ENCODE results near the gene SCGB3A2.

SCGB3A2 gene

DNA sequence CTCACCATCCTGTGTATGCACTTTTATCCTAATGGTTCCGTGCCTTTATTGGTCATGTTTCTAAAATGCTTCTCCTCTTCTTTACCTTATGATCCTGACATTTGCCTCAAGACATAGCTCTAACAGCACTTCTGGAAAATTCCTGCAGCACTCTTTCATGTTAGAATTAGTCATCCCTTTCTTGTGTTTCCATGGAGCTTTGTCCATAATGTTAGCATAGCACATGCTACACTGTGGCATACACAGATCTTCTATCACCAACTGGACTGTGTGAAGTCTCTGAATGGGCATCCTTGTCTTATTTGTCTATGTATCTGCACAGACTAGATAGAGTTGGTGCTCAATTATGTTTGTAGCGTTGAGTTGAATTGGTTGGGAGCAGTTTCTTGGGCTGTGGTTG is 2.0 kb downstream of the SCGB3A2 start:
- Histone ChIP-seq H3K27me3 (ENCODE audit: insufficient read depth, low read length) (peaks cover 41% of the 10 kb centered on the region), H2AFZ (ENCODE audit: low read length, unreplicated experiment) (no peak overlapping the region), H3K36me3 (ENCODE audit: insufficient read depth, low read length) (no peaks in the 10 kb centered on the region), H3K4me1 (ENCODE audit: control insufficient read depth, insufficient read depth, low read length, unreplicated experiment) (no peaks in the 10 kb centered on the region), H3K79me2 (ENCODE audit: control insufficient read depth, insufficient read depth, low read length, unreplicated experiment) (no peaks in the 10 kb centered on the region), H3K27ac (ENCODE audit: low read depth, low read length) (no peak overlapping the region), H3K4me3 (ENCODE audit: low read depth, low read length) (no peak overlapping the region)

DNA sequence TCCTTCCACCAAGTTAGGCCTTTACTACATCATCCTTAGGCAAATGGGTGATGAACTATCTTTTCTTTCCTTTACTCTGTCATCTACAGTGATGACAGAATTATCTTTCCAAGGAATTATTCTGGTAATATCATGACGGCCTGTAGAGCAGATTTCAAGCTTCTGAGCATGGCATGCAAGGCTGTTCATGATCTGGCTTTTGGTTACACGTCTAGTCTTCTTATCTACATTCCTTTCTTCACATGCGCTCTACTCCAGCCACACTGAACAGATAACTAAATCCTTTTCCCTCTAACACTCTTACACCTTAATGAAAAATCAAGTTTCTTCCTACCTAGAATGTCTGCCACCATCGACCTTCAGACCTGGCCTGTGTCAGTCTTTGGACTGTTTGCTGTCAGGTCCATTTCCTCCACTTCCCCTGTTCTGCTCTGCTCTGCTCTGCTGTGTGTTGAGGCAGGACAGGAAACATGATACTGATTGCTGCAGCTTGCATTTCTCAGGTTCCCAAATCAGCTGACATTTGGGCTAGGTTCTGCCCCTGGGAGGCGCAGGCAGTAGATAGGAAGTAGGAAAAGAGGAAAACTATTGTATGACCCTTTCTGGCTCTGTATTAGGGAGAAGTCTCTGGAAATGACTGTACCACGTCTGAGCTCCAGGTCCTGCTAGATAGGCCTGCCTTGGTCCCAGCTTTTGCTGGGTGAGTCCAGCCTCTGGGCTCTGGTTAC is 4.2 kb downstream of the SCGB3A2 start:
- peaks cover 19% of the 10 kb centered on the region for H3K27me3 ChIP-seq (ENCODE audit: insufficient read depth, low read length)

DNA sequence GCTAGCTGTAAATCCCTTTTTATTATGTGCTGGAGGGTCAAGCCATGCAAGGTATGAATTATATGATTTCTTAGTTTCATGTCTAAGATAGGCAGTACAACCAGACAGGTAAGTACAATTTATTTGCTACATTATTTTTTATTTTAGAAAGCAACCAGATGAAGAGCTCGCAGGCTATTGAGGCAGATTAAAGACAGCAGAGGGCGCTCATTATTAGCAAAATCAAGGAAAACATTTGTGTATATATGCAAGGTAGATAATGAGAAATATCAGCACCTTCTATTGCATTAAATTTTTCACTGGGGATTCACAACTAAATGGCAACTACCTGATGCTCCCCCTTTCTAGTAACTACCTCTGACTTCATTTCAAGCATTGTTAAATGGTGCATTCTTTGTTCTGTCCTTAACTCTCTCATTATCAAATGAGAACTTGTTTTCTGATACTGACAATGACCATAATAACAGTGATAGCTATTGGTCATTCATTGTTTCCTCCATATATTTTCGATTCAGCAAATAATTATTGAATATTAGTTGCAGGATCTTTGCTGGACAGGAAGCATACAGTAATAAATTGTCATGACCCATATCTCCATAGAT is 8.6 kb downstream of the SCGB3A2 start:
- H2AFZ ChIP-seq (ENCODE audit: low read length, unreplicated experiment): no peak overlapping the region
- H3K36me3 ChIP-seq (ENCODE audit: insufficient read depth, low read length): no peaks in the 10 kb centered on the region
- H3K27me3 ChIP-seq (ENCODE audit: insufficient read depth, low read length): no peaks in the 10 kb centered on the region
- H3K27ac ChIP-seq (ENCODE audit: low read depth, low read length): no peak overlapping the region
- no peak overlapping the region for H3K4me3 ChIP-seq (ENCODE audit: low read depth, low read length)
- H3K79me2 ChIP-seq (ENCODE audit: control insufficient read depth, insufficient read depth, low read length, unreplicated experiment): no peaks in the 10 kb centered on the region
- peaks cover 16% of the 10 kb centered on the region for H3K4me1 ChIP-seq (ENCODE audit: control insufficient read depth, insufficient read depth, low read length, unreplicated experiment)

More for the DNA sequence above, 4.2 kb downstream of the SCGB3A2 start:
- no peak overlapping the region for H2AFZ ChIP-seq (ENCODE audit: low read length, unreplicated experiment)
- H3K27ac ChIP-seq (ENCODE audit: low read depth, low read length): no peak overlapping the region
- H3K4me1 ChIP-seq (ENCODE audit: control insufficient read depth, insufficient read depth, low read length, unreplicated experiment): peaks cover 4% of the 10 kb centered on the region
- H3K4me3 ChIP-seq (ENCODE audit: low read depth, low read length): no peak overlapping the region
- H3K36me3 ChIP-seq (ENCODE audit: insufficient read depth, low read length): no peaks in the 10 kb centered on the region
- H3K79me2 ChIP-seq (ENCODE audit: control insufficient read depth, insufficient read depth, low read length, unreplicated experiment): no peaks in the 10 kb centered on the region

DNA sequence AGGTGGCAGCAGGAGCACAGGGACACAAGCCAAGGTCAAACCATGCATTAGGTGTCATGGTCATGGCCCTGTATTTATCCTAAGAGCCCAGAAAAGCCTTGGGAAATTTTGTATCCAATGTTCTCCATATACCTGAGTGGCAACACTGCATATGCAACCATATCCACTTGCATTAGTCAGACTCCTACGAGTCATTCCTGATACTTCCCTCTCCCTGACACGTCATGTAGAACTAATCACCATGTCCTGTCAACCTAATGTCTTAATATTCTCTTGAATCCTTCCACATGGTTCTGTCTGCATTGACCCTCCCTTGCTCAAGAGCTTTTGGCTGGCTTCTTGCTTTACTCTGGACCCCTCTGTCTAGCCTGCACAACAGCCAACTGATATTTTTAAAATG is 9.4 kb downstream of the SCGB3A2 start:
- H3K79me2 ChIP-seq (ENCODE audit: control insufficient read depth, insufficient read depth, low read length, unreplicated experiment): no peaks in the 10 kb centered on the region
- no peak overlapping the region for H3K4me3 ChIP-seq (ENCODE audit: low read depth, low read length)
- H3K4me1 ChIP-seq (ENCODE audit: control insufficient read depth, insufficient read depth, low read length, unreplicated experiment): peaks cover 22% of the 10 kb centered on the region
- H2AFZ ChIP-seq (ENCODE audit: low read length, unreplicated experiment): no peak overlapping the region
- no peaks in the 10 kb centered on the region for H3K36me3 ChIP-seq (ENCODE audit: insufficient read depth, low read length)
- H3K27ac ChIP-seq (ENCODE audit: low read depth, low read length): no peak overlapping the region
- no peaks in the 10 kb centered on the region for H3K27me3 ChIP-seq (ENCODE audit: insufficient read depth, low read length)

DNA sequence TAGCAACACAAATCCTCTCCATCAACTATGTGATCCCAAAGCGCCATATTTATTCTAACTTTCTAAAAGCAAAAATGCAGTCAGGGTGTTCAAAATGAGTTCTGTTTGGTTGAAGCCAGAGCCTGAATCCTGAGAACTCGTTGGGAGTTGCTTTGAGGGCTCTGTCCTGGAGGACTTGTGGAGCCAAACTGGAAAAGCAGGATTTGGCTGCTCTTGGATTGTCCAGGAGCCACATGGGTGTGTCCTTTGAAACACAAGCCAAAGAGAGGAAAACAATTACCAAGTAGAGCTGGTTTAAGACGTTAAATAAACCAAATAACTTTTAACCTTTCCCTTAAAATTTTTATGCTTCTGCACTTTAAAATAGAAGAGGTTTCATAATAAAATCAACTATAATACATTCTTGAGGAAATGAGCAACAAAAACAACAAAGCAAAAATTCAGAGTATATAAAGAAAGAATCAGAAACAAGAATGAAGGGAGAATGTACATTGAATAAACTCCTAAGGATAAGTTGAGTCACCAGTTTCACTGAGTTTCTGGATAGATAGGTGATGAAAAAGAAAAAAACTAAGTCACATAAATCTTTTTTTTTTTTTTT is 14.3 kb downstream of the SCGB3A2 start:
- Histone ChIP-seq H3K36me3 (ENCODE audit: insufficient read depth, low read length) (no peaks in the 10 kb centered on the region), H3K27me3 (ENCODE audit: insufficient read depth, low read length) (no peaks in the 10 kb centered on the region), H3K79me2 (ENCODE audit: control insufficient read depth, insufficient read depth, low read length, unreplicated experiment) (no peaks in the 10 kb centered on the region), H2AFZ (ENCODE audit: low read length, unreplicated experiment) (no peak overlapping the region), H3K4me1 (ENCODE audit: control insufficient read depth, insufficient read depth, low read length, unreplicated experiment) (peaks cover 39% of the 10 kb centered on the region), H3K4me3 (ENCODE audit: low read depth, low read length) (no peak overlapping the region), H3K27ac (ENCODE audit: low read depth, low read length) (peak overlapping the region; percentile 67)

DNA sequence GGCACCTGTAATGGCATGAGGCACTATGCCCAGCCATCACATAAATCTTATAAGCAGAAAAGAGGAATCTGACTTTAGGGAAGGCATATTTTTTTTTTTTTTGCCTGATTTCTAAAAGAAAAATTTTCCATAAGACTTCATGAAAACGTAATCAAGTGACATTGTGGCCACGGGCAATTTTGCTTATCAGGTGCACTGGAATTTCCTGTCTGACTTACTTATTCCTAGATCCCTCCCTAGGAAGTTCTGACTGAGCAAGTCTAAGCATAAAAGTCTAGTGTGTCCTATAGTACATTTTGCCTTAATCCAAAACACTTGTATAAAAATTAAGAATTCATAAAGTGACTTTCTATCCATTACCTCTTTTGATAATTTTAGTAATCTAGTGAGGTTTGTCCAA is 15.3 kb downstream of the SCGB3A2 start:
- H3K4me3 ChIP-seq (ENCODE audit: low read depth, low read length): no peak overlapping the region
- no peaks in the 10 kb centered on the region for H3K79me2 ChIP-seq (ENCODE audit: control insufficient read depth, insufficient read depth, low read length, unreplicated experiment)
- no peaks in the 10 kb centered on the region for H3K27me3 ChIP-seq (ENCODE audit: insufficient read depth, low read length)
- H2AFZ ChIP-seq (ENCODE audit: low read length, unreplicated experiment): no peak overlapping the region
- peaks cover 41% of the 10 kb centered on the region for H3K4me1 ChIP-seq (ENCODE audit: control insufficient read depth, insufficient read depth, low read length, unreplicated experiment)
- no peaks in the 10 kb centered on the region for H3K36me3 ChIP-seq (ENCODE audit: insufficient read depth, low read length)
- peak overlapping the region; percentile 67; the same call in 1 of the 2 replicates for H3K27ac ChIP-seq (ENCODE audit: low read depth, low read length)

DNA sequence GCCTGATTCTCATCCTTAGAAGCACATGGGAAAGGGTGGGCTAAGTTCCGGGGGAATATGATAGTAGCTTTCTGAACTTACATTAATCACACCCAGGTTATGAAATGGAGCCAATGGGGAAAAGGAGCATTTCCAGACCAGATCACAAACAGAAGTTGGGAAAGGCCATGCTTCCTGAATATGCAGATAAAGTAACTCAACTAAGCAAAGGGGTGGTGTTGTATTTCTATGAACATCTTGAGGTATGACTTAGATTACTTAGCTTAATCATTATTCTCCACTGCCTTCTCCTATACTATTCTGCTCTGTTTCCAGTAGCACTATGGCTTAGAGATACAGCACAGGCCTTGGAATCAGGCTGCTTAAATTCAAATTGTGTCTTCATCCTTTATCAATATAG is 17.4 kb downstream of the SCGB3A2 start:
- Histone ChIP-seq H3K4me1 (ENCODE audit: control insufficient read depth, insufficient read depth, low read length, unreplicated experiment) (peaks cover 55% of the 10 kb centered on the region), H3K36me3 (ENCODE audit: insufficient read depth, low read length) (no peaks in the 10 kb centered on the region), H2AFZ (ENCODE audit: low read length, unreplicated experiment) (no peak overlapping the region), H3K4me3 (ENCODE audit: low read depth, low read length) (no peak overlapping the region), H3K27me3 (ENCODE audit: insufficient read depth, low read length) (no peaks in the 10 kb centered on the region), H3K27ac (ENCODE audit: low read depth, low read length) (no peak overlapping the region), H3K79me2 (ENCODE audit: control insufficient read depth, insufficient read depth, low read length, unreplicated experiment) (no peaks in the 10 kb centered on the region)

DNA sequence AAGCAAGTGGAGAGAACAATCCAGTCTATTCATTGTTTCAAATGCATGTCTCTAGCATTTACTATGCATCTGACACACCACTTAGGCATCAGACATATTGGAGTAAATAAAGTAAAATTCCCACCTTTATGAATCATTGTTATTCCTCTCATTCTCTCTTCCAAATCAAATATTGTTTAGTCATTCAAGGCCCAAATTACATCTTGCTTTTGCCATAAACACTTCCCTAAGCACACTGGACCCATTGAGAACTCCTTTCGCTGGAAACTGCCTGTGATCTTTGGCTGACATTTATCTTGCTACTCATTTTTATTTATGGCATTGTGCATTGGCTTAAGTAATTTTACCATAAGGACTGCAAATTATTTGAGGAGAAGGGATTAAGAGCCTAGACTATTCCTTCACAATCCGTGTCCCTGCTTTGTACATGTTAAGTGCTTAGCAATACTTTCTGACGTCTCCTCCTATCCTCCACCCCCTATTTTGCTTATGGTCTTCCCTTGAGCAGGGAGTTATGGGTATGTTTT is 20.4 kb downstream of the SCGB3A2 start:
- no peaks in the 10 kb centered on the region for H3K27me3 ChIP-seq (ENCODE audit: insufficient read depth, low read length)
- no peaks in the 10 kb centered on the region for H3K36me3 ChIP-seq (ENCODE audit: insufficient read depth, low read length)
- no peaks in the 10 kb centered on the region for H3K79me2 ChIP-seq (ENCODE audit: control insufficient read depth, insufficient read depth, low read length, unreplicated experiment)
- H3K4me1 ChIP-seq (ENCODE audit: control insufficient read depth, insufficient read depth, low read length, unreplicated experiment): peaks cover 51% of the 10 kb centered on the region
- H3K27ac ChIP-seq (ENCODE audit: low read depth, low read length): peak overlapping the region; percentile 46
- peak overlapping the region; percentile 0 for H2AFZ ChIP-seq (ENCODE audit: low read length, unreplicated experiment)
- H3K4me3 ChIP-seq (ENCODE audit: low read depth, low read length): no peak overlapping the region

DNA sequence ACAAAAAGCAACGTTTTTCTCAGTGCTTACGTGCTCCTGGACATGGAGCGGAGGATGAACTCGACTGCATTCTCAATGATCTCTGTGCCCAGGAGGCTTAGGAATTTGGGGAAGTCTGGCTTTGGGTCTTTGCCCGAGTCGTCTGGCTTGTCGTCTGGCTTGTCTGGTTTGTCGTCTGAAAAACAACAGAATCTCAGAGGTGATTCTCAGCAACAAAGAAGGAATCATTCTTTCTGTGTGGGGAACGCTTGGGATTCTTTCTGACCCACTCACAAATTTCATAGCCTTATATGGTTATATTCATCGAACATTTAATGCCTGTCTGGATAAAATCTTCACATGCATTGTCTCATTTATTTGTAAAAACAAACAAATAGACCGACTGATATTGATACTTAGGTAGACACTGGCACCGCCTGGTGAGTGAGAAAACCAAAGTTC is 23.1 kb downstream of the SCGB3A2 start:
- peak overlapping the region; percentile 48 for H2AFZ ChIP-seq (ENCODE audit: low read length, unreplicated experiment)
- no peaks in the 10 kb centered on the region for H3K27me3 ChIP-seq (ENCODE audit: insufficient read depth, low read length)
- H3K4me1 ChIP-seq (ENCODE audit: control insufficient read depth, insufficient read depth, low read length, unreplicated experiment): peaks cover 57% of the 10 kb centered on the region
- no peak overlapping the region for H3K4me3 ChIP-seq (ENCODE audit: low read depth, low read length)
- H3K79me2 ChIP-seq (ENCODE audit: control insufficient read depth, insufficient read depth, low read length, unreplicated experiment): no peaks in the 10 kb centered on the region
- no peaks in the 10 kb centered on the region for H3K36me3 ChIP-seq (ENCODE audit: insufficient read depth, low read length)
- peak overlapping the region; percentile 63 for H3K27ac ChIP-seq (ENCODE audit: low read depth, low read length)

DNA sequence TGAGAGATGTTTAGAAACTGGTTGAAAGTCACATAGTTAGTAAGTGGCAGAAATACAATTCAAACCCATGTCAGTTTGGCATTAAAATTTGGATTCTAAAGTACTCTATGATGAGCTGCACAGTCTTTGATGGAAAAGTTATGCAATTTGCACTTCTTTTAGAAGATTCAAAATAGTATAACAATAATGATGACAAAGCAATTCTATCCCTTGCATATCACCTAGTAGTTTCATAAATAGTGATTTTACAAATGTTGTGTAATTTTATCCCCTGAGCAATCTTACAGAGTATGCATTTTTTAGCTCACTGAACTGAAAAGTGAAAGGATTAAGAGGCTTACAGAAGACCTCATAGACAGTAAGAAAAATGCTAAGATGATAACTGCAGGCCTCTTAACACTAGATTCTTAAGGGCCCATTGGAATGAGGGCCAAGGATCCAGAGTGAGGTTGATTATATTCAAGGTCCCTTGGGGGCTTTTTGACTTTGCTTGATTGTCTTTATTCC is 24.2 kb downstream of the SCGB3A2 start:
- H3K27ac ChIP-seq (ENCODE audit: low read depth, low read length): no peak overlapping the region
- no peaks in the 10 kb centered on the region for H3K36me3 ChIP-seq (ENCODE audit: insufficient read depth, low read length)
- H2AFZ ChIP-seq (ENCODE audit: low read length, unreplicated experiment): no peak overlapping the region
- no peaks in the 10 kb centered on the region for H3K79me2 ChIP-seq (ENCODE audit: control insufficient read depth, insufficient read depth, low read length, unreplicated experiment)
- no peak overlapping the region for H3K4me3 ChIP-seq (ENCODE audit: low read depth, low read length)
- H3K4me1 ChIP-seq (ENCODE audit: control insufficient read depth, insufficient read depth, low read length, unreplicated experiment): peaks cover 57% of the 10 kb centered on the region
- H3K27me3 ChIP-seq (ENCODE audit: insufficient read depth, low read length): no peaks in the 10 kb centered on the region

Measured in ACC112 (cell line).